ENCODE results near the gene FYB1. TPM values are rescaled to one million over a fixed set of nuclear protein-coding genes. Genes with fewer than 3 reads are reported as not detected.

FYB1 gene
- total RNA-seq, 1 donor from 2014 or later = not detected

DNA sequence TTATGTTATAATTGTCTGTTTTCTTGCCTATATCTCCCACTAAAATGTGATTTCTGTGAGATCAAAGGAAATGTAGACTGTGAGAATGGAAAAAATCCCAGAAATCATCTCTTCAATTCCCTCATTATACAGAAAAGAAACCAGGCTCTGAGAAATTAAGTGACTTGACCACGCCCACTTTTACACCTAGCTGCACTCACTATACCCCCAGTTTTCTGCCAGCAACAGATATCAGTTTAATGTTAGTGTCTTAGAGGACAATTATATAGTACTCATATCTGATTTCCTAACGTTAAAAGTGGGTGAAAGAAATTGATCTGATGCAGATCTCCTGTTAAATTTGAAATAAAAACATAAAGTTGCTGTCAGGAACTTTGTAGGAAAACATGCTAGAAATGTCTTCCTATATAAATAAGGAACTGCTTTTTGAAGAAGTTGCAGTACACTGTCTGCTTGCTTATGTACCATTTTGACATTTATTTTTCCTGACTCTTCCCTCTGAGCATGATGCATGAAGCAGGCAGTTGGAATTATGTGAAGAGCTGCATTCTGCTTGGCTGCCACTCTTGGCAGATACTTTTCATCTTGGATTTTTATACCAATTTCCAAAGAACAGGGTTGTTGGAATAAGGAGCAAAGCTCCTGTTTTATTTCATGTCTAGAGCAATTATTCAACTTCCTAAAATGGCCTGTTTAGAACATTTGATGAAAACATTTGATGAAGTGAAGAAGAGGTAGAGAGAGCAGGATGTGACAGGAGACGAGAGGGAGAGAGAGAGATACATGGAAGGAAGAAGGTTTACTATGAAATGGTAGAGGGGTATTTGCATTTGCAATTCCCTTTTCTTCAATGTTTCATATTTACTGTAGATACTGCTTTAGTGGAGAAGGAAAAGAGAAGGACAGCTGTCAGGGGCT lies 87.9 kb downstream of the FYB1 start:
- DNase-seq (ENCODE audit: extremely low read depth, low read depth, low spot score) = no peak

- DNase-seq (ENCODE audit: extremely low read depth, low read depth, low spot score) = no peak
Measured at GRCh38 chr5:39130716-39131115, 88.6 kb downstream of the FYB1 start.

- DNase-seq (ENCODE audit: extremely low read depth, low read depth, low spot score) = no peak
Measured at GRCh38 chr5:39121922-39122321, 97.4 kb downstream of the FYB1 start.

DNA sequence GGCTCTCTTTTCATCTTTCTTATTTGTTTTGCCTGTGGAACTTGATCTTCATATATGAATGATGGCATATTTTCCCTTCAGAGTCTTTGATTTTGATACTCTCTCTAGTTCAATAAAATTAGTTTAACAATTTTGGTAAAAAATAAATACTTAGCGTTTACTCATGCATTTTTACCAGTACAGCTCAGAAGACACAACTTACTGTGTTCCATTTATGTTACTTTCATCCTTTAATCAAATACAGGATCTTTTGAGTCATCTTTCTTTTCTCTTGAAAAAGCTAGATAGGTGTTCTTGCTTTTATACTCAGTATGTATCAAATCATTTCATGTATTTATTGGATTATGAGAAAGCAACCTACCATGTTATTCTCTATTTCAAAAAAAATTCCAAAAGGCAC lies 98.0 kb downstream of the FYB1 start:
- DNase-seq (ENCODE audit: extremely low read depth, low read depth, low spot score) = no peak

DNA sequence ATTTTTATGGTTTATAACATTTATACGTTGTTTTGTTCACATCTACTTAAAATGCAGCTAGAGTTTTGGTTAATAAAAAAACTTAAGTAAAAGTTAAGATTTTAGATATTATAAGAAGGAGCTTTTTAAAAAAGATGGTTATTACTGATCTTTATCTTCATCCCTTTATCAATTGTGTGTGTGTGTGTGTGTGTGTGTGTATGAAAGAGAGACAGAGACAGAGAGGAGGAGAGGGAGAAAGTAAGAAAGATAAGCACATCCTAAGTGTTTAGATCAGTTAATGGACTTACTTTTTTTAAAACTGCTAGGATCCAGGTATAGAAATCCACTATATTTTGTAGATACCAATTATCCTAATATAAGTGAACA lies 99.3 kb downstream of the FYB1 start:
- no peak for DNase-seq (ENCODE audit: extremely low read depth, low read depth, low spot score)

- DNase-seq (ENCODE audit: extremely low read depth, low read depth, low spot score) = no peak
Measured at GRCh38 chr5:39119404-39120051, 99.8 kb downstream of the FYB1 start.

DNA sequence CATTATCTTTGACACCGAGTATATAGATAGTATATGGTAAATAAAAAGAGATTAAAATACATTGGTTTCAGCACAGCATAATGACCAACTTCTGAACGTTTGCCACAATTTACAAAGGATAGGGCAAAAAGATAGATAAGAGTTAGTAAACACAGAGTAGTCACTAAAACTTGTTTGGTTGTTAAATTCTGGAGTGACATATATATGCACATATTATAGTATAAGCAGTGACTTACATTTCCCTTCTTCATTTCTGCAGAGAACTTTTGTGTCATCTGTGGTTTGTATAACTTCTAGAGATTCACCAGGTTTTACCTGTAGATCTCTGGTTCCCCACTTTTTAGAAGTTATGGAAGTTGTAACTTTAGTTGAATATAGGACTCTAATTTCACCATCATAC lies 100.7 kb downstream of the FYB1 start:
- DNase-seq (ENCODE audit: extremely low read depth, low read depth, low spot score) = no peak

GRCh38 chr5:39117401-39117800 lies 102.0 kb downstream of the FYB1 start:
- peak; percentile 81 for DNase-seq (ENCODE audit: extremely low read depth, low read depth, low spot score)

- no peak for DNase-seq (ENCODE audit: extremely low read depth, low read depth, low spot score)
Measured at GRCh38 chr5:39116344-39117170, 102.8 kb downstream of the FYB1 start.

DNA sequence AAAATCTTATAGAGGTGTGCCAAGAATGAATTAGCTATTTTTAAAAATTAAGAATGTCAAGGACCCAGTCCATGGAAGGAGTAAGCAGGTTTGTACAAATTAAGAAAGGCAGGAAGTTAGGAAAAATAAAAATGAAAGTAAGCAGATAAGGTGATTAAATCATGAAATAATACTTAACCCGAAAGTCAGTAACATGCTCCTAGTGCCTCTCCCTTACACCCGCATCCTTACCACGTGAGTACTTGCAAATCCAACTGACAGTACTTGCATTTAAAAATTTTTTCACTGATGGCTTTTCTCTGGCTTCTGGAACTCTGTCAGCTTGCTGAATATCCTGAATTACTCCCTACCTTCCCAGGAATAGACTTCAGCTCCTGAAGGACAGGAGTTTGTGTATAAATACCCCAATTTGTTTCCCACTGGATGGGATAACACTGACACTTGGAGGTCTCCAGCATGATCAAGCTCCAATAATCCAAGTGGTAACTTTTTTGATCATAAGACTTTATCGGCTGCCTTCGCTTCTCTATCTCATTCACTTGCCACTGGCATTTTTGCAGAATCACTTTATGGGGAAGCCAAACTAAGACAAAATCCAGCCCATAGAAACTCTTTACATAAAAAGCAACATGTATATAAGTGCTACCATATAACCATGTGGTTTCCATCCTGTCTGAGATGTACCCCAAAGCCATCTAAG lies 103.6 kb downstream of the FYB1 start:
- DNase-seq (ENCODE audit: extremely low read depth, low read depth, low spot score) = no peak

DNA sequence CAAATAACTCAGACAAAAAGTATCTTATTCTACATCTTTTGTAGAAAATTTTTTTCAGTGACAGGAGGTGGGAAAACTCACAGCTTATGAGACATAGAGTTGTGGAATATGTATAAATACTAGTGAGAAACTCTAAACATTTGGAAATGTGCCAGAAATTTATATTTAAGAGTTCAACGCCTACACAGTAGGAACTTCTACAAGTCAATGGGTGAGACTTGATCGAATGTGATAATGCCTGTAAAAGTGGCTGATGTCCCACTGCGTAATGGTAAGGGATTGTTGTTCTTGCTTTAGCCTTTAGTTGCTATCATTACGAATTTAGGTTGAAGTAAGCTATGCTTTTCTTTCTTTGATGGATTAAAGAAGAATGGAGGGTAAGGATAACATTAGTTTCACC lies 105.2 kb downstream of the FYB1 start:
- DNase-seq (ENCODE audit: extremely low read depth, low read depth, low spot score) = no peak

DNA sequence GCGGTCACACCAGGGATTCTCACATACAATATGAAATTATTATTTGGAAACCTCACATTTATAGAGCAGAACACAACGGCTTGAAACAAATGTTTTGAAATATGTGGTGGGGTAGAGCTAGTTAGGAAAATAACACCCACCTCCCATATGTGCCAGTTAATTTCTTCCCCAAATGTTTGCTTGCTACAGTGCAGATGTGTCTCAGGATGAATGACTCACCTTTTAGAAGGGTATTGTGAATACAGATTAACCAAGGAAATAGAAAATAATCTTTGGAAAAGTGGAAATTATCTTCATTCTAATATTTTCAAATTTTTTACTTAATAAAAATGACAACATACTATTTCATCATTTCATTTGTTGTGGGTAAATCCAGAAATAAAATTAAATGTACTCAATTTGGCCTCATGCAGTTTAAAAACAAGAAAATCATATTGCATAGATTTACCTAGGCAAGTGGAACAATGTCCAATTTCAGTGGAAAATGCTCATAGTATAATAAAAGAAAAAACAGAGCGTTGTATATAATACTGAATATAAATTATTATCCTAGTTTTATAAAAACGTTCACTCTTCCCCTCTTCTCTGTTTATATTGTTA lies 105.9 kb downstream of the FYB1 start:
- no peak for DNase-seq (ENCODE audit: extremely low read depth, low read depth, low spot score)

- DNase-seq (ENCODE audit: extremely low read depth, low read depth, low spot score) = no peak
Measured at GRCh38 chr5:39109606-39110005, 109.8 kb downstream of the FYB1 start.

DNA sequence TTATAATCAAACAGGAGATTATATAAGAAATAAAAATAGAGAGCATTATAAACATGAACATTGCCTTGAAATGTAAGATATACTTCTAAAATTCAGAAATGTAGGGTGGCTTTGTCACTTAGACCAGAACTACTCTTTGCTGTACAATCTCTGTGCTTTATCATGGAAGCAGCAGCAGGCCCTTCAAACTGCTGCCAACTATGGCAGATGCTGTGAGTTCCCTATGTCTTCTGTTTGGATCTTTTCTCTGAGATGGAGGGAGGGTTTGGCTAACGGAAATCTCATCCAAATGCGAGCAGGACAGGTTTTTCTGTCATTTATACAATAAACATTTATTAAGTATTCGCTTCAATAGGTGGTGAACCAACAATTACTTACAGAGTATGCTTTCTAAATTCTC lies 110.4 kb downstream of the FYB1 start:
- DNase-seq (ENCODE audit: extremely low read depth, low read depth, low spot score) = no peak

GRCh38 chr5:39107350-39107749 lies 112.0 kb downstream of the FYB1 start:
- DNase-seq (ENCODE audit: extremely low read depth, low read depth, low spot score) = no peak

GRCh38 chr5:39106322-39106721 lies 113.0 kb downstream of the FYB1 start:
- DNase-seq (ENCODE audit: extremely low read depth, low read depth, low spot score) = no peak

DNA sequence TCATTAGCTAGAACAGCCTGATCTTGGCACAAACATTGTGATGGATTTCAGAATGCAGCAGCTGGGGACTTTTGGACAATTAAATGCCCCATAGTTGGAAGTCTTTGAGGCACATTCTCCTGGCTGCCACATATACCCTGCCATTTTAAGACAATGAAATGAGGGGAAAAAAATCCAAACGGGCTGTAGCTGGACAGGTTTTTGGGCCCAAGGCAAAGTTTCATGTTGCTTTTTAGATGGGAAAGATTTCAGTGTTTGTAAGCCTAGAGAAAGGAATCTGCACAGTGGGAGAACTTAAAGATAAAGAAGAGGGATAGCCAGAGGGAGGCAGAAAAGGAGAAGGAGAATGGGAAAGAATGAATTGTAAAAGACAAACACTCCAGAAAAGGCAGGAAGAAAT lies 115.1 kb downstream of the FYB1 start:
- DNase-seq (ENCODE audit: extremely low read depth, low read depth, low spot score) = no peak

DNA sequence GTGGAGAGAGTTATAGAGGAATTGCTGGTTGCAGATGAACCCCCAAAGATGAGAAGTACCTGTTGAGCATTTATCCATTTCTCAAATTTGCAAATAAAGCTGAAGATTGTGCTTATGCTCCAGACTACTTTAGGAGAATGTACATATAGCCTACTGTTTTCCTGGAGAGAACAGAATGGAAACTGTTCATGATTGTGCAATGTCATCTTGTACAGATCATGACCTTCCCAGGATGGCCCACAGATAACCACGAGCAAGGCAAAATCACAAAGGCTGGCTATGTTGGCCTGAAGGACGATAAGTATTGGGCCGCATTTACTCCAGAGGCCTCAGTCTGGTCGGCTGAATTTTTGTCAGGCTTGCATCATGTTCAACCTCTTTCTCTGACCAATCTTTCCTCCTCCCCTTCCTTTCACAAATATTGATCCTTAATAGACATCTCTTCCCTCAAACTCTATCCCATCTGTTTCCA lies 116.6 kb downstream of the FYB1 start:
- DNase-seq (ENCODE audit: extremely low read depth, low read depth, low spot score) = no peak

DNA sequence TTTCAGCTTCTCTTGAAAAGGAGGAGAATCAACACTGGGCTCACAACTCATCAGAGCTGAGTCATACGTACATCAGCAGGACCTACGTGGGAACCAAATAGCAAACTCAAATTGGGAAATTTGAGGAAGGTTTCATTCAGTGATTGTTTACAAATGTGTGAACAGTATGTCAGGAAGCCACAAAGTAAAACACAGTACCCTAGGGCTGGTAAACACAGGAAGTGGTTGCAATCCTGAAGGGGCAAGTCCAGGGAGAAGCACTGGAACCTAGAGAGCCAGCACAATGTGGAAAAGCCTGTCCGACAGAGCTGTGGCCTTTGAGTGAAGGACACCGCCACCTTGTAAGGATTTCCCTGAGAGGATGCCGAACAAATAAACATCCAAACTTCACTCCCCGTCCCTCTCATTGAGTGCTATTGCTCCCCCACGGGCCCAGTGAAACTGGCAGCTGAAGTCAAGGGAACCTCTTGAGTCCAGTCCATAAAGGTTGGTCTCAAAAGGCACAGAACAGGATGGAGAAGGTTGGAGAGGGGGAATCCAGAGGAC lies 118.4 kb downstream of the FYB1 start:
- peak; percentile 66 for DNase-seq (ENCODE audit: extremely low read depth, low read depth, low spot score)

DNA sequence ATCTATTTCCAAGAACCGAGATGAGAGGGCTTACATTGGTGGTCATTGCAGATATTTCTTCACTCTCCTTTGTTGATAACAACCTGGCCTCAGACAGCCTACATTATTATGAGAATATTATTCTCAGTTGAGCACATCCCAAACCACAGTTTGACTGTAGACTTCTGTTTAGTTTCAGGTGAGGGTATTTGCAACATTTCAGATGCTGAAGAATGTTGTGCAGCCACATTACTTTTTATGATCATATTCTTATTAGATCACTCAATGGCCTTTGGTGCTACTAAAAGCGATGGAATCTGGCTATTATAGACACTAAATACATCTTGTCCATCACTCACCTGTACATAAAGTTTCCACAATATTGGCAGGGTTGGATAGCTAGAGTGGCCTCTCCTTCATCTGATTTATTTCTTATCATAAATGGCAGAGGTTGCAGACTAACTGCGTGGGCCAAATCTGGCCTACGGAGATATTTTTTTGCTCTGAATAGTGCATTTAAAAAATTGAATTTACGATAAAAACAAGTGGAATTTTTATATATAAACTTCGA lies 119.0 kb downstream of the FYB1 start:
- no peak for DNase-seq (ENCODE audit: extremely low read depth, low read depth, low spot score)
